Thoracic aorta (tissue), 2 donors: ENCODE measurements around the gene EXOC6B. TPM values are rescaled to one million over a fixed set of nuclear protein-coding genes. Genes with fewer than 3 reads are reported as not detected.

Experiments used
- ATAC-seq: fragments of 150-250 bp; one replicate; pipeline ENCODE4 v1.8.0; 2017; ENCODE audit warnings: low read depth; ENCODE audit not compliant: insufficient number of reproducible peaks, low FRiP score
- DNase-seq: peaks from one replicate; pipeline ENCODE4 v3.0.0-alpha.2; 2020; ENCODE audit warnings: low spot score
- H3K27ac ChIP-seq, 2 donors: fragments of 200-600 bp; sonication (generic); 1 replicate in 1 of 2; 2 replicates in 1 of 2; pipeline ENCODE4 v1.5.1; 2016; ENCODE audit warnings: mild to moderate bottlenecking in 2 of 2, moderate library complexity in 2 of 2
- H3K27me3 ChIP-seq: fragments of 200-600 bp; sonication (generic); replicated peaks from 2 replicates; pipeline ENCODE4 v1.6.0; 2016; ENCODE audit warnings: mild to moderate bottlenecking; ENCODE audit not compliant: insufficient read depth
- H3K36me3 ChIP-seq: fragments of 200-600 bp; sonication (generic); one replicate; pipeline ENCODE4 v1.5.1; 2016
- H3K4me1 ChIP-seq, 2 donors: fragments of 200-600 bp; sonication (generic); 1 replicate in 1 of 2; 2 replicates in 1 of 2; pipeline versions ENCODE4 v1.5.1 to v1.6.0; 2016; ENCODE audit warnings: low read depth in 2 of 2, mild to moderate bottlenecking in 1 of 2; ENCODE audit not compliant: control insufficient read depth in 1 of 2
- H3K4me3 ChIP-seq: fragments of 200-600 bp; sonication (generic); 2 replicates; pipeline ENCODE4 v1.5.1; 2016; ENCODE audit warnings: mild to moderate bottlenecking
- H3K9me3 ChIP-seq: fragments of 200-600 bp; sonication (generic); 2 replicates; pipeline ENCODE4 v1.5.1; 2016
- total RNA-seq, 2 donors: library from RNA; depleted of rRNA; stranded (reverse); fragments of >200 nt; gene quantifications; one replicate each; pipeline versions ENCODE4 v1.1.0 to v1.2.3, GENCODE V29; 2016
- TF ChIP-seq, protein P1 (sequence below): fragments of 200-600 bp; sonication (generic); IDR thresholded peaks from one replicate; pipeline ENCODE4 v1.5.1; 2019; ENCODE audit warnings: antibody characterized with exemption

The EXOC6B gene
- total RNA-seq, 2 donors from 2014 or later: 29.6 to 44.5 TPM

- Histone ChIP-seq H3K9me3 (no peaks in the 10 kb centered on the region), H3K36me3 (no peaks in the 10 kb centered on the region), H3K27ac (no peak overlapping the region), H3K4me1 (peaks cover 0 to 5% of the 10 kb centered on the region in 2 donors), H3K4me3 (peak overlapping the region; percentile 44), H3K27me3 (no peaks in the 10 kb centered on the region)
- DNase-seq (peak; percentile 51), ATAC-seq (peak; percentile 58)
- TF ChIP-seq, protein P1, sequence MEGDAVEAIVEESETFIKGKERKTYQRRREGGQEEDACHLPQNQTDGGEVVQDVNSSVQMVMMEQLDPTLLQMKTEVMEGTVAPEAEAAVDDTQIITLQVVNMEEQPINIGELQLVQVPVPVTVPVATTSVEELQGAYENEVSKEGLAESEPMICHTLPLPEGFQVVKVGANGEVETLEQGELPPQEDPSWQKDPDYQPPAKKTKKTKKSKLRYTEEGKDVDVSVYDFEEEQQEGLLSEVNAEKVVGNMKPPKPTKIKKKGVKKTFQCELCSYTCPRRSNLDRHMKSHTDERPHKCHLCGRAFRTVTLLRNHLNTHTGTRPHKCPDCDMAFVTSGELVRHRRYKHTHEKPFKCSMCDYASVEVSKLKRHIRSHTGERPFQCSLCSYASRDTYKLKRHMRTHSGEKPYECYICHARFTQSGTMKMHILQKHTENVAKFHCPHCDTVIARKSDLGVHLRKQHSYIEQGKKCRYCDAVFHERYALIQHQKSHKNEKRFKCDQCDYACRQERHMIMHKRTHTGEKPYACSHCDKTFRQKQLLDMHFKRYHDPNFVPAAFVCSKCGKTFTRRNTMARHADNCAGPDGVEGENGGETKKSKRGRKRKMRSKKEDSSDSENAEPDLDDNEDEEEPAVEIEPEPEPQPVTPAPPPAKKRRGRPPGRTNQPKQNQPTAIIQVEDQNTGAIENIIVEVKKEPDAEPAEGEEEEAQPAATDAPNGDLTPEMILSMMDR: peak; percentile 97
Measured at GRCh38 chr2:72862239-72862988, 36.6 kb upstream of the EXOC6B start.

- H3K27ac ChIP-seq: no peak overlapping the region
- no peaks in the 10 kb centered on the region for H3K27me3 ChIP-seq
- TF ChIP-seq, protein P1: peak; percentile 48
- DNase-seq (no peak), ATAC-seq (no peak)
- peaks cover 0 to 5% of the 10 kb centered on the region in 2 donors for H3K4me1 ChIP-seq
- no peaks in the 10 kb centered on the region for H3K9me3 ChIP-seq
- H3K36me3 ChIP-seq: no peaks in the 10 kb centered on the region
- H3K4me3 ChIP-seq: no peak overlapping the region
Measured at GRCh38 chr2:72859831-72860262, 34.0 kb upstream of the EXOC6B start.

DNA sequence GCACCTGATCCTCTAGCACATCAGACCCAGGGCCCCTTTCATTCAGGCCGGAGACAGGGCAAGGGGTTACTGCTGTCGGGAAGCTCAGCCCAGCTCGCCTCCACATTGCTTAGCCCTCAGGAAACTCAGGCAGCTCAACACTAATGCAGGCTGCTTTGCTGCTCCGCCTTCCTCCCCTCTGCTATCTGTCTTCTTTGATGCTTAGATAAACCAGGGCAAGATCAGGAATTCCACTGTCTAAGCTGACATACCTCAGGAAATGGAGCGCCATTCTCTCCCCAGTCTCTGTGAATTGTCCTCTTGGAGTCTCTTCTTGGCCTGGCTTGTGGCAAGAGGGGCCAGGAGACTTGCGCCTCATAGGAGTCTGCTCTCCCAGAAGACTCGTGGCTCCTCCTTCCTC lies 25.5 kb upstream of the EXOC6B start:
- TF ChIP-seq, protein P1: no peak
- Histone ChIP-seq H3K27me3 (no peaks in the 10 kb centered on the region), H3K36me3 (no peaks in the 10 kb centered on the region), H3K4me1 (no peaks in the 10 kb centered on the region), H3K4me3 (no peak overlapping the region), H3K27ac (no peak overlapping the region), H3K9me3 (no peaks in the 10 kb centered on the region)
- no peak for DNase-seq
- no peak for ATAC-seq

- H3K9me3 ChIP-seq: no peaks in the 10 kb centered on the region
- H3K4me1 ChIP-seq: no peaks in the 10 kb centered on the region
- TF ChIP-seq, protein P1: no peak
- H3K4me3 ChIP-seq: no peak overlapping the region
- DNase-seq (no peak), ATAC-seq (no peak)
- no peaks in the 10 kb centered on the region for H3K27me3 ChIP-seq
- H3K27ac ChIP-seq: no peak overlapping the region
- H3K36me3 ChIP-seq: no peaks in the 10 kb centered on the region
Measured at GRCh38 chr2:72849138-72849462, 23.3 kb upstream of the EXOC6B start.

- Histone ChIP-seq H3K27ac (no peak overlapping the region), H3K36me3 (no peaks in the 10 kb centered on the region), H3K9me3 (no peaks in the 10 kb centered on the region), H3K4me3 (no peak overlapping the region), H3K27me3 (no peaks in the 10 kb centered on the region), H3K4me1 (no peaks in the 10 kb centered on the region)
- TF ChIP-seq, protein P1: no peak
- ATAC-seq (no peak), DNase-seq (no peak)
Measured at GRCh38 chr2:72848436-72849137, 22.8 kb upstream of the EXOC6B start.
